NCI-H460 (cell line): ENCODE data around the gene COL4A1. TPM values are rescaled to one million over a fixed set of nuclear protein-coding genes. Genes with fewer than 3 reads are reported as not detected.
"Not testable (repeated sequence)": the region's sequence is repeated elsewhere in the genome, so short reads cannot be mapped to it uniquely, and the experiment has no call there.

Source experiments
- DNase-seq: peaks from one replicate; pipeline ENCODE4 v3.0.0-alpha.2; 2016; ENCODE audit warnings: low read depth; ENCODE audit errors: extremely low read depth
- total RNA-seq: library from RNA; depleted of rRNA; stranded (reverse); fragments of >200 nt; shearing (Covaris generic); gene quantifications from 2 replicates; pipeline ENCODE4 v1.2.3, GENCODE V29; 2014

COL4A1 gene
- total RNA-seq, 1 experiment from 2014 or later: 7.3 TPM

GRCh38 chr13:110326263-110326904 is 19.4 kb upstream of the COL4A1 start:
- no peak for DNase-seq

DNA sequence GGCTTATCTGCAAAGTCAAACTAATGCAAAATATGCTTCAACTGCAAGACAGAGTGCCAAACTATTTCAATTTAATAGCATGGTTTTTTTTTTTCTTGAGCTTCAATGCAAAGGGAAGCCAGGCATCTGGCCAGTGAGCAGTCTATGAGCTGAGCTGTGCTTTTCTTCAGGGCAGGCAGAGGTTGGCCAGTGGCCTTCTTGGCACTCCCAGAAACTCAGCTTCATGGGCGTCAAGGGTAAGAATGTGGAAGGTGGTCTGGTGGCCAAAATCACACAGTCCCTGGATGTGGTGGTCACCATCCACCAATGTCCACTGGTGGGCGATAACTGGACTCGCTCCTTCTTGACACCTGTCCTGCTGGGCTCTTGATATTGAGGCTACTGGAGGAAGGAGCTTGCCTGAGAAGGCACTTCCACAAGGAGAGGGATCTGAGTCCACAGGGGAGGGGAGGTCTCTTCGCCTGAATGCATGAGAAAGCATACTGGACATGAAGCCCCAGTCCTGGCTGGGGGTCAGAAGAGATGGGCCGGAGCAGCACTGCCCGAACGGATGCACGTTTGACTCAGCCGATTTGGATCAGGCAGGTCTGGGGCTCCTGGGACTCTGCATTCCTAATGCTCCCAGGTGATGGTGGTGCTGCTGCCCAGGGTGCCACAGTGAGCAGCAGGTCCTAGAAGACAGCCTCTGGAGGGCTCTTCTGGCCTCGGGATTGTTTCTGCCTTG is 17.2 kb upstream of the COL4A1 start:
- DNase-seq: no peak

- DNase-seq: no peak
These were observed 16.4 kb upstream of the COL4A1 start for GRCh38 chr13:110323172-110323891.

DNA sequence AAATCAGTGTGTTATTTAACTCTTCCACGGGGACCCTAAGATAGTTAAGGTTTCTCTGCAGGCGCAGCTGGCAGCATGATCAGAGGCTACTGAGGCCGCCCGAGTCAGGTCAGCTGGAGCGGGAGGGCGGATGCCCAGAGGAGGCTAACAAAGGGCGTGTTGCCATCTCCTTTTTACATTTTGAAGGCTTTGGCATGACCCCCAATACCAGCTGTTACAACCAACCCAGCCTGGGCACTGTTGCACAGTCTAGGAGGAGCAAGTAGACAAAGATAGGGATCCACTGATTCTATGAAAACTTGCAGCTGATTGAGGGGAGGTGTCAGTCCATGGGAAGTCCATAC is 15.8 kb upstream of the COL4A1 start:
- DNase-seq: no peak

DNA sequence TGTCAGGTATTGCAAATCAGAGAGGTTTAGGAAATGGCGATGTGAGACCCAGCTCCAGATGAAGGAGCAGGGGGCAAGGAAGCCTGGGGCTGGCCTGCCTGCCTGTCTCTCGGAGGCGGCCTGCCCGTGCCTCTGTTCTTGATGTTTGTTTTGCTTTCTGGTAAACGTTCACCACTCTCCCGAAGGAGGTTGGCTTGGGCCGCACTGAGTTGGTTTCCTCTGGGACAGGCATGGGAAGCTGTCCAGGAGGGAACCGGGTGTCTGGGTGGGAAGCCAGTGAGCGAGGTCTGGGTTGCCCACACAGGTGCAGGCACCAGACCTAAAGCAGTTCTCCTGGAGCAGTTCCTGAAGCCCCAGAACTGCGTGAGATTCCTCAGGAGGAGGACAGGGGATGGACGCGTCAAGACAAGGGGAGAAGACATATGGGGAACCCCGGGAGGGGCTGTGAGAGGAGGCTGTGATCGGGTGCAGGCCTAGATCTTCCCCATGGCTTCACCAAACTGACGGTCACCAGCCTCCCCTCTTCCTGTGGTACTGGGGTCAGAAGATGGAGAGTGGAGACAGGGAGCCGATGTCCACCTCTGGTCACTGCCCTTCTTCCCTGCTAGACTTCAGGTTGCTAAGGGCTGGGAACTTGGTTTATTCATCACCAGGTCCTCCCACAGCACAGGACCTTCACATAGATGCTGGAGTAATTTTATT is 15.3 kb upstream of the COL4A1 start:
- DNase-seq: no peak

- DNase-seq: not testable (repeated sequence)
These were observed 14.6 kb upstream of the COL4A1 start for GRCh38 chr13:110321573-110321972.

- no peak for DNase-seq
These were observed 13.7 kb upstream of the COL4A1 start for GRCh38 chr13:110320645-110321044.

- DNase-seq: no peak
These were observed 13.0 kb upstream of the COL4A1 start for GRCh38 chr13:110319774-110320509.

DNA sequence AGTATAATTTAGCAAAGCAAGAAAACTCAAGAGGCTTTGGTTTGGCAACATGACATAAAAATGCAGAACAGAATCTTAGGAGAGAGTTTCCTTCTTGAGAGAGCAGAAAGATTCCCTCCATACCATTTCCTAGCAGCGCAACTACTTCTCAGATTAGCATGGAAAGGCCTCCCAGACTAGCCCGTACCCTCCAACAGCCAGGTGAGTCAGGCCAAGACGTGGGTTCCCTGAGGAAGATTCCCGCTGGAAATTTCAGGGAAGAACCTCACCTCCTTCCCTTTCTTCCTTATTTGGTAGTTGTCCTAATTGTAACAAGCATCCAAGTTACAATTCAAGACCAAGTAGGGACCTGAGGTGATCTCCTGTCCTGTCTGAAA is 12.4 kb upstream of the COL4A1 start:
- DNase-seq: no peak

GRCh38 chr13:110318920-110319319 is 12.0 kb upstream of the COL4A1 start:
- DNase-seq: no peak

GRCh38 chr13:110317496-110318195 is 10.7 kb upstream of the COL4A1 start:
- no peak for DNase-seq

DNA sequence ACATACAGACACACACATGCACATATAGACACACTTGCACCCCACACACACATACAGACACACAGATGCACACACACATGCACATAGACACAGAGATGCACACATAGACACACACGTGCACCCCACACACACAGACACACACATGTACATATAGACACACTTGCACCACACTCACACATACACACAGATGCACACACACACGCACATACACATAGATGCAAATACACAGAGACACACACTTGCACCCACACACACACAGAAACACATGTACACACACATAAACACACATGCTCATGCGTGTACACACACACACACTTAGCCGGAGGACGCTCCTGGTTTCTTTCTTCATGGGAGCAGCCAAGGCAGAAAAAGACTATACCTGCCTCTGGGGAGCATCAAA is 10.1 kb upstream of the COL4A1 start:
- no peak for DNase-seq

GRCh38 chr13:110316196-110316595 is 9.2 kb upstream of the COL4A1 start:
- DNase-seq: no peak

DNA sequence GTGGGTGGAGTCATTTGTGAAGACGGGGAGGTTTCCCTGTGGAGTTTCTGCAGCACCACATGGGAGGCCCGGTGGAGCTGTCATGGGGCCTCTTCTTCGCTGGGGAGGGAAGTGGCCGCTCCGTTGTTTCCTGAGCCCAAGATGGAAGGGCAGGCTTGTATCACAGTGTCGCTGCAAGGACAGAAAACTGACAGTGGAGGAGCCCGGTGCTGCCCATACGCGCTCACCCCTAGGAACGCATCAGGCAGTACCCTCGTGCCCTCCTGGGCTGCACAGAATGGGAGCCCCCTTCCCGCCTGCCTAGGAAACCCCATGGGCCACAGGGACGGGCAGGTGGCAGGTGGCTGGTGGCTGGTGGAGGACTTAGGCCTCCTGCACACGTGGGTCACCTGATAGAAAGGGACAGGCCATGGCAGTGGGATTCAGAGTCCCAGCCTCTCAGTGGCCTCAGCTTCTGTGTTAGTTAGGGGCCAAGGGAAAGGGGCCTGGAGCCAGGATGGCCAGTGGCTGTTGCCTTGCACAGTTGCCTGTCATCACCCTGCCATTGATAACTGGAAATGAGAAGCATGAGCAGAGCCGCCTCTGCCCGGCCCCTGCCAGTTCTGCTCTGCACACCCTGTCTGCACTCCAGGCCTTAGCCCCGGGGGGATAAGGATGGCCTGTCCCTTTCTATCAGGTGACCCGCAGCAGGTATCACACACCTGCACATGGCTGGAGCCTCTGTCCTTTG is 7.7 kb upstream of the COL4A1 start:
- no peak for DNase-seq

- not testable (repeated sequence) for DNase-seq
These were observed 6.8 kb upstream of the COL4A1 start for GRCh38 chr13:110313733-110314132.

- DNase-seq: not testable (repeated sequence)
These were observed 6.3 kb upstream of the COL4A1 start for GRCh38 chr13:110313261-110313660.

GRCh38 chr13:110312339-110313031 is 5.5 kb upstream of the COL4A1 start:
- DNase-seq: no peak

DNA sequence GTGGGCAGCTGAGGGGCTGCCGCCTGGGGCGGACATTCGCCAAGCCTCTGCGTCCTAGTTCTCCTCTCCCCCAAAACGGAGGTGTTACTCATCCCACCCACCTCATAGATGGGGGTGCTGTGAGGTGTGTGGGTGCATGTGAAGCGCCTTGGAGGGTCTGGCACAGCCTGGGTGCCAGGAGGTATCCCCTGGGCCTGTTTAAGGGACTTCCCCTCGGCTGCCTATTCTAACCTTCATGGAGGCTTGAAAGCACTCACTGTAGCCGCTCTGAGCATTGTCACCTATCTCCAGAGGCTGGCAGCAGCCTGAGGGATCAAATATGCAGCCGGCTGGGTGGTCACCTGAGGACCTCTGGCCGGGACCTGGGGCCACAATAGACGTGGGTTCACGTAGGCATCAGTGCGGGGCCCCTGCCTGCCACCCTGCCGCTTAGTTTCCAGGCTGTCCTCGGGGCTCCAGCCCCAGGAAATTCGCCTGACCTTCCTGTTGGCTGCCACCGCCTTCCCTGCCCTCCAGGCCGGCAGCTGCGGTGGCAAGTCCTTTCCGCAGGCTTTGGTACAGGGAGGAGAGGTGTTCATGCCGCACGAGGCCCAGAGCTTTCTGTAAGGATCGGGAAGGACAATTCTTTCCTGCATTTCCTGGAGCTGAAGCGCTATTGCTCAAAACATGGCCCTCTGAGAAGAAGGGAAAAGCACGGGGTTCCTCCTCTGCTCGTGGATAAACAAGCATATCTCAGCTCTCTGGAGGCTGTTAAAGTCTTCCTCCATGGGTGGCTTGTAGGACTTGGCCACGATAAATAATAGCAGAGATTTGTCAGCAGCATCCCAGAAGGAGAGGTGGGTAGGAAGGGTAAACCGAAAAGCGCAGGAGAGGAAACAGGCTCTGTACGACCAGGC is 4.7 kb upstream of the COL4A1 start:
- no peak for DNase-seq
